ENCODE measurements around the gene UBC. TPM values are rescaled to one million over a fixed set of nuclear protein-coding genes. Genes with fewer than 3 reads are reported as not detected.

UBC gene
- total and polyA plus RNA-seq, 9 of the 15 experiments (the other 6 are each of a cell fraction or from before 2014, with no cell fraction given) = 533 to 1,153 (median 813) TPM

- TF ChIP-seq GTF3C2 (IDR thresholded peaks at IDR 0.05; ENCODE audit: borderline replicate concordance, extremely low read depth, insufficient read length) = no peak
- no peak for TF ChIP-seq IRF1 (CRISPR knock-in tag; IDR thresholded peaks at IDR 0.05; ENCODE audit: borderline replicate concordance)
- no peak for TF ChIP-seq ZNF512 (tag; IDR thresholded peaks at IDR 0.05)
- peak; percentile 45 for TF ChIP-seq HMGN3 (IDR thresholded peaks at IDR 0.05; ENCODE audit: borderline replicate concordance, extremely low read depth, insufficient read length, low read depth, low read length)
- TF ChIP-seq EGR1 (conservative IDR thresholded peaks at IDR 0.05) = no peak; the same call in none of the 2 replicates
- no peak for TF ChIP-seq CREB3 (tag; conservative IDR thresholded peaks at IDR 0.05; ENCODE audit: low read depth)
- no peak for TF ChIP-seq MBD1 (CRISPR knock-in tag; IDR thresholded peaks at IDR 0.05)
- peak; percentile 70 for TF ChIP-seq VEZF1 (CRISPR knock-in tag; IDR thresholded peaks at IDR 0.05)
- no peak for TF ChIP-seq FOSL1 (tag; conservative IDR thresholded peaks at IDR 0.05)
- TF ChIP-seq C11orf30 (IDR thresholded peaks at IDR 0.05; ENCODE audit: low read depth) = no peak
Observed at GRCh38 chr12:124863416-124864325, 50.8 kb downstream of the UBC start, which contains the start of gene SCARB1 (continued).

All from K562 (cell line).